ENCODE measurements around the gene CASKIN2. TPM values are rescaled to one million over a fixed set of nuclear protein-coding genes. Genes with fewer than 3 reads are reported as not detected.

The CASKIN2 gene
- total RNA-seq, 5 donors from 2014 or later (not counting 1 experiment from before 2014, with no cell fraction given): 0.28 to 0.88 (median 0.85) TPM

DNA sequence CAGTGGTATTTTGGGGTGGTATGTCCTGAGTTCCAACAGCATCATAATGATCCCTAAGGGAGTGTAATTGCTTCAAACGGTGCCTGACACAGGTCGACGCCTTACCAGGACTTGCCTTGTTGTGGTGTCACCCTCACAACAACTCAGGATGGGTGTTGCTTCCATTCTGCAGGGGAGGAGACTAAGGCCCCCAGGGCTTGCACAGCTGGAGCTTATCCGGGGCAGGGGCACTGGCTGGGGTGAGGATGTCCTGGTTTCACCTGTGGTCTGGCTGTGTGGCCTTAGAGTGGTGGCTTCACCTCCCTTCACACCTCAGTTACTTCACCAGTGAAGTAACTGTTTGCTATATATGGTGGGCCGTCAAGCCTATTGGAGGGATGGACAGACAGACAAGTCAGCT lies 33.5 kb upstream of the CASKIN2 start:
- WGBS (ENCODE audit: insufficient coverage): 80% methylated on average over 1 of the region's 5 CpGs
- CTCF ChIA-PET: no interaction called here
- Histone ChIP-seq H3K27me3 (replicated peaks in 1 of 2; ENCODE audit: control insufficient read depth in 2 of 2, extremely low read depth in 1 of 2, insufficient read depth in 2 of 2, low read length in 1 of 2) (no peaks in the 10 kb centered on the region), H3K27ac (ENCODE audit: low read length) (no peak overlapping the region), H3K4me1 (ENCODE audit: control insufficient read depth in 1 of 2, extremely low read depth in 1 of 2, insufficient read depth in 2 of 2, low read length in 2 of 2) (no peaks in the 10 kb centered on the region), H3K4me3 (ENCODE audit: control insufficient read depth in 1 of 2, extremely low read depth in 1 of 2, low read length in 1 of 2) (no peak overlapping the region), H3K36me3 (ENCODE audit: control insufficient read depth in 2 of 2, extremely low read depth in 1 of 2, insufficient read depth in 1 of 2, low read length in 1 of 2) (peaks cover 0 to 22% of the 10 kb centered on the region in 2 donors), H3K9me3 (no peaks in the 10 kb centered on the region)
- ATAC-seq (replicated peaks in 1 of 4) (no peak), DNase-seq (no peak)
- Mint-ChIP-seq H3K27ac (no peak overlapping the region), H3K4me1 (no peaks in the 10 kb centered on the region), H3K4me3 (no peak overlapping the region), H3K9me3 (no peaks in the 10 kb centered on the region), H3K27me3 (no peaks in the 10 kb centered on the region), H3K36me3 (peaks cover 15% of the 10 kb centered on the region)
- POLR2A ChIA-PET: no interaction called here

- Mint-ChIP-seq H3K9me3 (no peaks in the 10 kb centered on the region), H3K27ac (no peak overlapping the region), H3K36me3 (peaks cover 20% of the 10 kb centered on the region), H3K4me1 (no peaks in the 10 kb centered on the region), H3K4me3 (no peak overlapping the region), H3K27me3 (no peaks in the 10 kb centered on the region)
- Histone ChIP-seq H3K36me3 (ENCODE audit: control insufficient read depth in 2 of 2, extremely low read depth in 1 of 2, insufficient read depth in 1 of 2, low read length in 1 of 2) (peaks cover 0 to 32% of the 10 kb centered on the region in 2 donors), H3K9me3 (no peaks in the 10 kb centered on the region), H3K27me3 (replicated peaks in 1 of 2; ENCODE audit: control insufficient read depth in 2 of 2, extremely low read depth in 1 of 2, insufficient read depth in 2 of 2, low read length in 1 of 2) (no peaks in the 10 kb centered on the region), H3K4me1 (ENCODE audit: control insufficient read depth in 1 of 2, extremely low read depth in 1 of 2, insufficient read depth in 2 of 2, low read length in 2 of 2) (no peaks in the 10 kb centered on the region), H3K4me3 (ENCODE audit: control insufficient read depth in 1 of 2, extremely low read depth in 1 of 2, low read length in 1 of 2) (no peak overlapping the region), H3K27ac (ENCODE audit: low read length) (no peak overlapping the region)
- 96% methylated on average over 9 of the region's 9 CpGs for WGBS (ENCODE audit: insufficient coverage)
- ATAC-seq (replicated peaks in 1 of 4) (no peak), DNase-seq (no peak)
- ChIA-PET CTCF (no interaction called here), POLR2A (no interaction called here)
These were observed 31.8 kb upstream of the CASKIN2 start for GRCh38 chr17:75547091-75547490.

DNA sequence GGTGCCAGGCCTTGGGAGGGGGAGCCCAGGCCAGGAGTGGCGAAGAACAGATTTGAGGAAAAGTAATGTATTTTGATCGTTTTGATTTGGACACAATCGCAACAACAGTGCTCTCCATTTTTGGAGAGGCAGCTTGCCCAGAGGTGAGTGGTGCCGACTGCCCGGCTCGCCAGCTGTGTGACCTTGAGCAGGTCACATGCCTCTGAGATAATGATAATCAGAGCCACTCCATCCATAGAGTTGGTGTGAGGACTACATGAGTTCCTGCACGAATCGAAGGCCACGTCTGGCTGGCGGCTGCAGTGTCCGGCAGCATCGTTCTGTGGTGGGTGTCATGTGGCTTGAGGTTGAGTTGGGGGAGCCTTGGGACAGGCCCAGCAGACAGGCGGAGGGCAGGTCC lies 30.8 kb upstream of the CASKIN2 start:
- CTCF ChIA-PET: no interaction called here
- no peaks in the 10 kb centered on the region for H3K9me3 ChIP-seq
- H3K27me3 ChIP-seq (replicated peaks in 1 of 2; ENCODE audit: control insufficient read depth in 2 of 2, extremely low read depth in 1 of 2, insufficient read depth in 2 of 2, low read length in 1 of 2): no peaks in the 10 kb centered on the region
- no peak overlapping the region for H3K27ac ChIP-seq (ENCODE audit: low read length)
- Mint-ChIP-seq H3K27me3 (no peaks in the 10 kb centered on the region), H3K4me1 (peaks cover 0 to 3% (median 0%) of the 10 kb centered on the region in 3 donors), H3K9me3 (no peaks in the 10 kb centered on the region), H3K4me3 (no peak overlapping the region), H3K36me3 (peaks cover 22% of the 10 kb centered on the region), H3K27ac (no peak overlapping the region)
- peaks cover 0 to 32% of the 10 kb centered on the region in 2 donors for H3K36me3 ChIP-seq (ENCODE audit: control insufficient read depth in 2 of 2, extremely low read depth in 1 of 2, insufficient read depth in 1 of 2, low read length in 1 of 2)
- WGBS (ENCODE audit: insufficient coverage): 98% methylated on average over 12 of the region's 13 CpGs
- H3K4me1 ChIP-seq (ENCODE audit: control insufficient read depth in 1 of 2, extremely low read depth in 1 of 2, insufficient read depth in 2 of 2, low read length in 2 of 2): peaks cover 0 to 3% of the 10 kb centered on the region in 2 experiments
- ATAC-seq (replicated peaks in 1 of 4): no peak
- POLR2A ChIA-PET: interaction anchor here in 1 of 2 donors (0.5 kb wide), 1 partner anchor 173 kb away, joined by 8 read pairs; no protein-coding TSS in a partner anchor
- no peak overlapping the region for H3K4me3 ChIP-seq (ENCODE audit: control insufficient read depth in 1 of 2, extremely low read depth in 1 of 2, low read length in 1 of 2)
- DNase-seq: no peak

GRCh38 chr17:75544250-75544649 lies 28.9 kb upstream of the CASKIN2 start:
- Histone ChIP-seq H3K27me3 (replicated peaks in 1 of 2; ENCODE audit: control insufficient read depth in 2 of 2, extremely low read depth in 1 of 2, insufficient read depth in 2 of 2, low read length in 1 of 2) (peaks cover 0 to 3% of the 10 kb centered on the region in 2 experiments), H3K4me1 (ENCODE audit: control insufficient read depth in 1 of 2, extremely low read depth in 1 of 2, insufficient read depth in 2 of 2, low read length in 2 of 2) (peaks cover 0 to 4% of the 10 kb centered on the region in 2 experiments), H3K36me3 (ENCODE audit: control insufficient read depth in 2 of 2, extremely low read depth in 1 of 2, insufficient read depth in 1 of 2, low read length in 1 of 2) (peaks cover 0 to 35% of the 10 kb centered on the region in 2 donors), H3K4me3 (ENCODE audit: control insufficient read depth in 1 of 2, extremely low read depth in 1 of 2, low read length in 1 of 2) (no peak overlapping the region), H3K27ac (ENCODE audit: low read length) (no peak overlapping the region), H3K9me3 (no peaks in the 10 kb centered on the region)
- Mint-ChIP-seq H3K4me3 (no peak overlapping the region), H3K27me3 (no peaks in the 10 kb centered on the region), H3K27ac (no peak overlapping the region), H3K9me3 (no peaks in the 10 kb centered on the region), H3K36me3 (peaks cover 22% of the 10 kb centered on the region), H3K4me1 (peaks cover 0 to 3% (median 0%) of the 10 kb centered on the region in 3 donors)
- WGBS (ENCODE audit: insufficient coverage): 91% methylated on average over 7 of the region's 8 CpGs
- ChIA-PET POLR2A (no interaction called here), CTCF (interaction anchor here in 1 of 2 donors (0.6 kb wide), 1 partner anchor 194 kb away, joined by 5 read pairs; no protein-coding TSS in a partner anchor)
- ATAC-seq (replicated peaks in 1 of 4) (no peak), DNase-seq (no peak)

- ChIA-PET CTCF (no interaction called here), POLR2A (no interaction called here)
- no peaks in the 10 kb centered on the region for H3K27me3 Mint-ChIP-seq
- Histone ChIP-seq H3K27ac (ENCODE audit: low read length) (no peak overlapping the region), H3K36me3 (ENCODE audit: control insufficient read depth in 2 of 2, extremely low read depth in 1 of 2, insufficient read depth in 1 of 2, low read length in 1 of 2) (peaks cover 3 to 30% of the 10 kb centered on the region in 2 donors), H3K9me3 (no peaks in the 10 kb centered on the region), H3K4me3 (ENCODE audit: control insufficient read depth in 1 of 2, extremely low read depth in 1 of 2, low read length in 1 of 2) (no peak overlapping the region), H3K4me1 (ENCODE audit: control insufficient read depth in 1 of 2, extremely low read depth in 1 of 2, insufficient read depth in 2 of 2, low read length in 2 of 2) (peaks cover 0 to 4% of the 10 kb centered on the region in 2 experiments), H3K27me3 (replicated peaks in 1 of 2; ENCODE audit: control insufficient read depth in 2 of 2, extremely low read depth in 1 of 2, insufficient read depth in 2 of 2, low read length in 1 of 2) (peaks cover 0 to 3% of the 10 kb centered on the region in 2 experiments)
- H3K4me3 Mint-ChIP-seq: no peak overlapping the region
- no peak overlapping the region for H3K27ac Mint-ChIP-seq
- ATAC-seq (replicated peaks in 1 of 4) (no peak), DNase-seq (no peak)
- WGBS (ENCODE audit: insufficient coverage): 98% methylated on average over 8 of the region's 15 CpGs
- peaks cover 23% of the 10 kb centered on the region for H3K36me3 Mint-ChIP-seq
- no peaks in the 10 kb centered on the region for H3K9me3 Mint-ChIP-seq
- peaks cover 0 to 5% (median 0%) of the 10 kb centered on the region in 3 donors for H3K4me1 Mint-ChIP-seq
These were observed 27.5 kb upstream of the CASKIN2 start for GRCh38 chr17:75542728-75543336.

DNA sequence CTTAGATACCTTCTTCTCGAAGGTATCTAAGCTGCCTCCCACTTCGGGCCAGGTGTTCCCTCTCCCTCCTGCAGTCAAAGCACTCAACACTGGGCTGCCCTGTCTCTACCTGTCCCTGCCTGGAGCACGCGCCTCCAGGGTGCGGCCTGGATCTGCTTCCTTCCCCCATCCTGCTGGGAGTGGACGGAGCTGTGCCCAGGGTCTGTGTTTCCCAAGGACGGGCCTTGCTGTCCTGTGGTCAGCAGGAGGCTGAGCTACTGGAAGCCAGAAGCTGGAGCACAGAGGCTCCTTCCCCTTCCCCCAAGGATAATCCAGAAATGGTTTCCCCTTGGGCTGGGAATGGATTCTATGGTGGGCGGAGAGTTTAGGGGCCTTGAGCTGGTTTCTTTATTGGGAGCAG lies 26.9 kb upstream of the CASKIN2 start:
- H3K36me3 Mint-ChIP-seq: peaks cover 23% of the 10 kb centered on the region
- H3K9me3 ChIP-seq: no peaks in the 10 kb centered on the region
- POLR2A ChIA-PET: interaction anchor here in 1 of 2 donors (0.7 kb wide), 1 partner anchor 115 kb away, joined by 6 read pairs; no protein-coding TSS in a partner anchor
- H3K4me1 Mint-ChIP-seq: peaks cover 0 to 5% (median 0%) of the 10 kb centered on the region in 3 donors
- CTCF ChIA-PET: no interaction called here
- 98% methylated on average over 5 of the region's 8 CpGs for WGBS (ENCODE audit: insufficient coverage)
- H3K27ac Mint-ChIP-seq: no peak overlapping the region
- peaks cover 0 to 7% of the 10 kb centered on the region in 2 experiments for H3K4me1 ChIP-seq (ENCODE audit: control insufficient read depth in 1 of 2, extremely low read depth in 1 of 2, insufficient read depth in 2 of 2, low read length in 2 of 2)
- no peak overlapping the region for H3K27ac ChIP-seq (ENCODE audit: low read length)
- no peak overlapping the region for H3K4me3 ChIP-seq (ENCODE audit: control insufficient read depth in 1 of 2, extremely low read depth in 1 of 2, low read length in 1 of 2)
- DNase-seq (no peak), ATAC-seq (replicated peaks in 1 of 4) (no peak)
- H3K27me3 ChIP-seq (replicated peaks in 1 of 2; ENCODE audit: control insufficient read depth in 2 of 2, extremely low read depth in 1 of 2, insufficient read depth in 2 of 2, low read length in 1 of 2): peaks cover 0 to 3% of the 10 kb centered on the region in 2 experiments
- no peak overlapping the region for H3K4me3 Mint-ChIP-seq
- H3K27me3 Mint-ChIP-seq: no peaks in the 10 kb centered on the region
- peaks cover 3 to 30% of the 10 kb centered on the region in 2 donors for H3K36me3 ChIP-seq (ENCODE audit: control insufficient read depth in 2 of 2, extremely low read depth in 1 of 2, insufficient read depth in 1 of 2, low read length in 1 of 2)
- H3K9me3 Mint-ChIP-seq: no peaks in the 10 kb centered on the region
